Coronary artery (tissue), 2 donors: ENCODE measurements around the gene ACOX1.

Experiments used
- DNase-seq: peaks from one replicate; pipeline ENCODE4 v3.0.0-alpha.2; 2017; ENCODE audit warnings: low spot score
- H3K27ac ChIP-seq, 2 donors: fragments of 200-600 bp; sonication (generic); one replicate each; pipeline ENCODE4 v1.5.1; 2016 to 2019
- H3K4me3 ChIP-seq: fragments of 200-600 bp; sonication (generic); 2 replicates; pipeline ENCODE4 v1.5.1; 2016; ENCODE audit warnings: mild to moderate bottlenecking, moderate library complexity
- TF ChIP-seq, protein P1 (sequence below): fragments of 200-600 bp; sonication (generic); IDR thresholded peaks from one replicate; pipeline ENCODE4 v1.5.1; 2019; ENCODE audit warnings: antibody characterized with exemption

The ACOX1 gene

DNA sequence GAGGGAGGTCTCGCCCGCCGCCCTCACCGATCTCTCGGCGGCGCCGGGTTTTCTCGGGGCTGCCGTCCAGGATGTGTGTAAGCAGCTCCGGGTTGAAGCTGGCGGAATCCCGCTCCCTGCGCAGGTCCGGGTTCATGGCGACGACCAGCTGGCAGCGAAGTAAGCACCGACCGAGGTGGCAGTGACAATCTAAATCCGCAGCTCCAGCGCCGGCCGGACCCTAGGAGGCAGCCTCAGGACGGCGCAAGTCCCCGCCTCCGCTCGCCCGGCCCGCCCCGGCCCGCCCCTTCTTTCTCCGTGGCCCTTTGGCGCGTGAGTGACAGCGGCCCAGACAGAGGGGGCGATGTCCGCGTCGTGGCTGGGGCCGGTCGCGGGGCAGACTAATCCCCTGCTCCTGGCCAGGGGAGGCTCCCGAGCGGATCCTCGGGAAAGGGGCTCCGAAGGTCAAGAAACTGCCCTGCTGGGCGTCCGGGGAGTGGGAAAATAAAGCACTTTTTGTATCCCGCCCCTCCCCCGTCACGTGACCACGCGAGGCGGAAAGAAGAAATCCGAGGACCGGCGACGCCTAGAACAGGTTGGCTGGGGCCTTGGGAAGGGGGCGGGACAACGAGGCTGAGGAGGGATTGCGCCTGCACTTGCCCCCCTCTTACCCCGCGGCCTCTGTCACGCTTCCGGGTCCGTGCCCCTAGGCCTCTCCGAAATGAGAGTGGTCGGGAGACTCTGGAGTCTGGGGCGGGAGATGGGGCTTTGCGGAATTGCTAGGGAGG is at the start of gene ACOX1, which contains the start of gene TEN1:
Gene ACOX1, minus strand, starts transcription at position 229 of the 767 bp plus-strand sequence. Its CDS starts 93 bp downstream, at position 136.
Gene TEN1, plus strand, starts transcription at position 303 of the 767 bp plus-strand sequence. CDS start 6,953 bp downstream, outside the sequence.
- Histone ChIP-seq H3K27ac (peak within 1 kb of the TSS; percentile 95 to 96), H3K4me3 (peak within 1 kb of the TSS; percentile 79)
- peak; percentile 99 for DNase-seq
- TF ChIP-seq, protein P1, sequence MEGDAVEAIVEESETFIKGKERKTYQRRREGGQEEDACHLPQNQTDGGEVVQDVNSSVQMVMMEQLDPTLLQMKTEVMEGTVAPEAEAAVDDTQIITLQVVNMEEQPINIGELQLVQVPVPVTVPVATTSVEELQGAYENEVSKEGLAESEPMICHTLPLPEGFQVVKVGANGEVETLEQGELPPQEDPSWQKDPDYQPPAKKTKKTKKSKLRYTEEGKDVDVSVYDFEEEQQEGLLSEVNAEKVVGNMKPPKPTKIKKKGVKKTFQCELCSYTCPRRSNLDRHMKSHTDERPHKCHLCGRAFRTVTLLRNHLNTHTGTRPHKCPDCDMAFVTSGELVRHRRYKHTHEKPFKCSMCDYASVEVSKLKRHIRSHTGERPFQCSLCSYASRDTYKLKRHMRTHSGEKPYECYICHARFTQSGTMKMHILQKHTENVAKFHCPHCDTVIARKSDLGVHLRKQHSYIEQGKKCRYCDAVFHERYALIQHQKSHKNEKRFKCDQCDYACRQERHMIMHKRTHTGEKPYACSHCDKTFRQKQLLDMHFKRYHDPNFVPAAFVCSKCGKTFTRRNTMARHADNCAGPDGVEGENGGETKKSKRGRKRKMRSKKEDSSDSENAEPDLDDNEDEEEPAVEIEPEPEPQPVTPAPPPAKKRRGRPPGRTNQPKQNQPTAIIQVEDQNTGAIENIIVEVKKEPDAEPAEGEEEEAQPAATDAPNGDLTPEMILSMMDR = no peak

DNA sequence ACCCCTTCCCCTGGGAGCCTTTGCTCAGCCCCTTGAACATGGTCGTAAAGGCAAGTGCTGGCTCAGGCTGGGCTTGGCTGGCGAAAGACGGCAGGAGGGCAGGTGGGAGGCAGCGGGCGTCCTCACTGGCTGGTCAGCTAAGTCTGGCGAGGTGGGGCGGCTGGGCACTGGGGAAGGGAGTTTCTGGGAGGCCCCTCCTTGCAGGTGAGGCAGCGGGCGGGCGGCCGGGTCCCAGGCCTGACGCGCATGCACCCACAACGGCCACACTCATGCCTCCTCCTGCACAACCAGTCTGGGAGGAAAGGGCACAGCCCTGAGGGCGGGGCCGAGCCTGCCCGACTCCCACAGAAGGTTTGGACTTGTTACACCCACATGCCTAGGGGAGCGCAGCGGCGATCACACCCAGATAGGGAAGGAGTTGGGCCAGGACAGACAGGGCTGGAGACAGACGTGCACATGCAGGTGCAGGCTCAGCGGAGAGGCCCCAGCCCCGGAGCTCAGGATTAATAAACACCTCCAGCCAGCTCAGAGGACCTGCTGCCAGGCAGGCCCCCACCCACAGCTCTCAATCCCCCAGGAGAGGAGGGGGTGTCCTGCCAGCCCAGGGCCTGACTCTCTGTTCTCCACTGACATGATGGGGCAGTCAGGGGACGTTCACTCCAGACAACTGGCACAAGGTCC is 48.3 kb upstream of the ACOX1 start, which contains the start of gene EVPL:
Gene EVPL, minus strand, starts transcription at position 148 of the 681 bp plus-strand sequence. Its CDS starts 108 bp downstream, at position 40.
- TF ChIP-seq, protein P1 = no peak
- Histone ChIP-seq H3K4me3 (no peak within 1 kb of the TSS), H3K27ac (no peak within 1 kb of the TSS)
- no peak for DNase-seq

DNA sequence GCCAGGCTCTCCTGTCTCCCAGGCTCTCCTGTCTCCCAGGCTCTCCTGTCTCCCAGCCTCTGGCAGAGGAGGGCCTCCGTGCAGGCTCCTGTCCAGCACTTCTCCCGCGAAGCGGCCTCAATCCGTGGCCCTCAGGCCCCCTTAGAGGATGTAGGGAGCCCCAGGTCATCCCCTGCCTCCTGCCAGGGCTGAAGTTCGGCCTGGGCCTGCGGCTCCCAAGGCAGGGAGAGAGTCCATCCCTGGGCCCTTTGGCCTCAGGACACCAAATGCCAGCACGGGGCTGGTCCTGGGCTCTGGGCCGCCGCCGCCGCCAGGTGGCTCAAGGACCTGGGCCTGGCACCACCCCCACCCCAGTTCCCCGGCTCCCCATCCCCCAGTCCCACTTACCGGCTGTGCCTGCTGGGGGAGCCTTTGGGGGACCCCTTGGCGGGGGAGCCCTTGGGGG is 47.8 kb upstream of the ACOX1 start:
- TF ChIP-seq, protein P1 = no peak
- Histone ChIP-seq H3K4me3 (no peak overlapping the region), H3K27ac (no peak overlapping the region)
- DNase-seq = no peak

- no peak overlapping the region for H3K4me3 ChIP-seq
- no peak overlapping the region for H3K27ac ChIP-seq
- TF ChIP-seq, protein P1 = no peak
- DNase-seq = no peak
Measured at GRCh38 chr17:76025294-76025693, 46.3 kb upstream of the ACOX1 start.

DNA sequence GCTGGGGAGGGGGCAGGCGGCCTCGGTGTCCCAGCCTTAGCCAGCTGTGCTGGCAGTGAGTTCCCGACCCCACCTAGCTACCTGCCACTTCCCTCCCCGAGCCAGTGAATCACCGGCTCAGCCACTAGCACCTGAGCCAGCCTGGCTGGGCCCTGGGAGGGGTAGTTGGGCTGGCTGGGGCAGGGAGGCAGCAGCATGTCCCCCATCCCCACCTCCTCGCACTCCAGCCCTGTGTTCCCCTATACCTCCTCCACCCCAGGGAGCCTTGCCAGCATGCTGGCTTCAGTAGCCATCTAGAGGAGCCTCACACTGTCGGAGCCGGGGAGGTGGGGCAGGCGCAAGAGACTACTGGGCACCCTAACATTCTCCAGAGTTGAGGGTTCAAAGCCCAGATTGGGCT is 45.4 kb upstream of the ACOX1 start:
- Histone ChIP-seq H3K4me3 (no peak overlapping the region), H3K27ac (no peak overlapping the region)
- DNase-seq = no peak
- TF ChIP-seq, protein P1 = no peak

GRCh38 chr17:76023900-76024237 is 44.9 kb upstream of the ACOX1 start:
- Histone ChIP-seq H3K4me3 (no peak overlapping the region), H3K27ac (no peak overlapping the region)
- DNase-seq = no peak
- TF ChIP-seq, protein P1 = no peak
